NCI-H1048 (cell line): ENCODE results near the gene PTF1A.

Experiments used
- DNase-seq: peaks from one replicate; lab custom pipeline; 2025; lab: John Stamatoyannopoulos, UW

Gene PTF1A

GRCh38 chr10:23186697-23187096 lies 5.4 kb upstream of the PTF1A start:
- DNase-seq: no peak

GRCh38 chr10:23187155-23187554 lies 5.0 kb upstream of the PTF1A start:
- no peak for DNase-seq

GRCh38 chr10:23189024-23189423 lies 3.1 kb upstream of the PTF1A start:
- no peak for DNase-seq

- no peak for DNase-seq
Observed at GRCh38 chr10:23190872-23191763, 994 bp upstream of the PTF1A start.

GRCh38 chr10:23192712-23193434 lies 761 bp downstream of the PTF1A start:
- no peak for DNase-seq

GRCh38 chr10:23193435-23194074 lies 1.4 kb downstream of the PTF1A start:
- DNase-seq: no peak

GRCh38 chr10:23194471-23194965 lies 2.4 kb downstream of the PTF1A start:
- DNase-seq: no peak

- no peak for DNase-seq
Observed at GRCh38 chr10:23194966-23195845, 3.1 kb downstream of the PTF1A start.

GRCh38 chr10:23195846-23196600 lies 3.9 kb downstream of the PTF1A start:
- DNase-seq: no peak

- DNase-seq: no peak
Observed at GRCh38 chr10:23196915-23197314, 4.8 kb downstream of the PTF1A start.

GRCh38 chr10:23197416-23197861 lies 5.3 kb downstream of the PTF1A start:
- DNase-seq: no peak

GRCh38 chr10:23198610-23198939 lies 6.5 kb downstream of the PTF1A start:
- no peak for DNase-seq

GRCh38 chr10:23198940-23199767 lies 7.0 kb downstream of the PTF1A start:
- no peak for DNase-seq

- DNase-seq: no peak
Observed at GRCh38 chr10:23199768-23200511, 7.8 kb downstream of the PTF1A start.

GRCh38 chr10:23200586-23200985 lies 8.5 kb downstream of the PTF1A start:
- no peak for DNase-seq

- DNase-seq: no peak
Observed at GRCh38 chr10:23200997-23201652, 9.0 kb downstream of the PTF1A start.

GRCh38 chr10:23201837-23202236 lies 9.7 kb downstream of the PTF1A start:
- no peak for DNase-seq

GRCh38 chr10:23202779-23203178 lies 10.7 kb downstream of the PTF1A start:
- DNase-seq: no peak
